ENCODE results near the gene MUC20.

MUC20 gene

GRCh38 chr3:195714380-195715011, 6.3 kb upstream of the MUC20 start:
- Histone ChIP-seq H3K79me2 (ENCODE audit: insufficient read depth, low read depth) (no peaks in the 10 kb centered on the region), H3K4me3 (IDR thresholded peaks at IDR 0.05; ENCODE audit: insufficient read depth, low read depth, low read length) (no peak overlapping the region), H3K36me3 (ENCODE audit: insufficient read depth) (no peaks in the 10 kb centered on the region), H3K27me3 (ENCODE audit: insufficient read depth, low read depth) (no peaks in the 10 kb centered on the region), H3K9ac (no peak overlapping the region), H4K20me1 (ENCODE audit: insufficient read depth) (no peaks in the 10 kb centered on the region), H3K27ac (no peak overlapping the region), H3K4me2 (no peak overlapping the region), H2AFZ (ENCODE audit: low read depth) (no peak overlapping the region), H3K4me1 (ENCODE audit: low read depth, poor library complexity, severe bottlenecking) (no peaks in the 10 kb centered on the region)
- no peak for TF ChIP-seq CTCF (conservative IDR thresholded peaks at IDR 0.05; ENCODE audit: low read depth, low read length)

GRCh38 chr3:195715134-195715533, 5.6 kb upstream of the MUC20 start:
- no peaks in the 10 kb centered on the region for H3K79me2 ChIP-seq (ENCODE audit: insufficient read depth, low read depth)
- H2AFZ ChIP-seq (ENCODE audit: low read depth): no peak overlapping the region
- H4K20me1 ChIP-seq (ENCODE audit: insufficient read depth): no peaks in the 10 kb centered on the region
- H3K27ac ChIP-seq: no peak overlapping the region
- H3K4me3 ChIP-seq (IDR thresholded peaks at IDR 0.05; ENCODE audit: insufficient read depth, low read depth, low read length): no peak overlapping the region
- no peaks in the 10 kb centered on the region for H3K4me1 ChIP-seq (ENCODE audit: low read depth, poor library complexity, severe bottlenecking)
- no peaks in the 10 kb centered on the region for H3K36me3 ChIP-seq (ENCODE audit: insufficient read depth)
- TF ChIP-seq CTCF (conservative IDR thresholded peaks at IDR 0.05; ENCODE audit: low read depth, low read length): no peak
- H3K9ac ChIP-seq: no peak overlapping the region
- no peaks in the 10 kb centered on the region for H3K27me3 ChIP-seq (ENCODE audit: insufficient read depth, low read depth)
- no peak overlapping the region for H3K4me2 ChIP-seq

GRCh38 chr3:195715583-195716266, 5.1 kb upstream of the MUC20 start:
- Histone ChIP-seq H3K79me2 (ENCODE audit: insufficient read depth, low read depth) (no peaks in the 10 kb centered on the region), H3K27ac (no peak overlapping the region), H3K9ac (no peak overlapping the region), H3K36me3 (ENCODE audit: insufficient read depth) (no peaks in the 10 kb centered on the region), H3K4me1 (ENCODE audit: low read depth, poor library complexity, severe bottlenecking) (no peaks in the 10 kb centered on the region), H2AFZ (ENCODE audit: low read depth) (no peak overlapping the region), H3K4me3 (IDR thresholded peaks at IDR 0.05; ENCODE audit: insufficient read depth, low read depth, low read length) (no peak overlapping the region), H3K4me2 (no peak overlapping the region), H4K20me1 (ENCODE audit: insufficient read depth) (no peaks in the 10 kb centered on the region), H3K27me3 (ENCODE audit: insufficient read depth, low read depth) (no peaks in the 10 kb centered on the region)
- no peak for TF ChIP-seq CTCF (conservative IDR thresholded peaks at IDR 0.05; ENCODE audit: low read depth, low read length)

- Histone ChIP-seq H3K4me3 (IDR thresholded peaks at IDR 0.05; ENCODE audit: insufficient read depth, low read depth, low read length) (no peak overlapping the region), H3K27me3 (ENCODE audit: insufficient read depth, low read depth) (no peaks in the 10 kb centered on the region), H3K4me2 (no peak overlapping the region), H3K27ac (no peak overlapping the region), H3K4me1 (ENCODE audit: low read depth, poor library complexity, severe bottlenecking) (no peaks in the 10 kb centered on the region), H2AFZ (ENCODE audit: low read depth) (no peak overlapping the region), H3K9ac (no peak overlapping the region), H3K36me3 (ENCODE audit: insufficient read depth) (no peaks in the 10 kb centered on the region), H3K79me2 (ENCODE audit: insufficient read depth, low read depth) (no peaks in the 10 kb centered on the region), H4K20me1 (ENCODE audit: insufficient read depth) (no peaks in the 10 kb centered on the region)
- TF ChIP-seq CTCF (conservative IDR thresholded peaks at IDR 0.05; ENCODE audit: low read depth, low read length): no peak
Measured at GRCh38 chr3:195717416-195717815, 3.4 kb upstream of the MUC20 start.

Data from KMS-11 (cell line).